K562 (cell line): ENCODE data around the gene SUPT5H. TPM values are rescaled to one million over a fixed set of nuclear protein-coding genes. Genes with fewer than 3 reads are reported as not detected.

Source experiments
- BHLHE40 ChIP-seq: IDR thresholded peaks from 2 replicates; pipeline ENCODE4 v1.6.1; 2011; ENCODE audit warnings: low read length, improper control_type of control experiment
- CREM ChIP-seq: IDR thresholded peaks from 2 replicates; pipeline ENCODE4 v1.6.1; 2014; ENCODE audit warnings: antibody characterized with exemption, low read depth
- EWSR1 ChIP-seq: fragments of 450-650 bp; IDR thresholded peaks from 2 replicates; pipeline ENCODE4 v1.6.1; 2018; ENCODE audit warnings: borderline replicate concordance, mild to moderate bottlenecking, low read depth, moderate library complexity; ENCODE audit not compliant: partially characterized antibody
- FOXP1 ChIP-seq: sonication (generic); formaldehyde crosslinking; IDR thresholded peaks from 2 replicates; pipeline ENCODE4 v1.8.0; 2022; ENCODE audit warnings: mild to moderate bottlenecking, missing genetic modification reagents
- RCOR1 ChIP-seq, 2 experiments: IDR thresholded peaks; 2 replicates each; pipeline ENCODE4 v1.6.1; 2012; ENCODE audit warnings: low read depth in 2 of 2, low read length in 2 of 2, borderline replicate concordance in 1 of 2, improper control_type of control experiment in 1 of 2
- RFX1 ChIP-seq: fragments of 450-650 bp; IDR thresholded peaks from 2 replicates; pipeline ENCODE4 v1.6.1; 2016; ENCODE audit warnings: mild to moderate bottlenecking, moderate library complexity
- TBP ChIP-seq: optimal IDR thresholded peaks from 2 replicates; pipeline ENCODE3; 2011; ENCODE audit warnings: low read depth, low read length, improper control_type of control experiment
- TFAM ChIP-seq: fragments of 250-450 bp; sonication (Bioruptor Pico); conservative IDR thresholded peaks from 2 replicates; pipeline ENCODE4 v1.5.0; 2021; ENCODE audit warnings: mild to moderate bottlenecking, moderate library complexity
- TOE1 ChIP-seq, 2 experiments: fragments of 450-650 bp in 1 of 2; sonication (generic) in 1 of 2; formaldehyde crosslinking in 1 of 2; IDR thresholded peaks; 2 replicates each; pipeline versions ENCODE4 v1.7.1 to v1.8.0; 2016 to 2022; ENCODE audit warnings: borderline replicate concordance in 2 of 2, mild to moderate bottlenecking in 2 of 2, antibody characterized with exemption in 1 of 2, inconsistent platforms in 1 of 2, low read depth in 1 of 2, missing genetic modification reagents in 1 of 2, moderate library complexity in 1 of 2
- ZNF282 ChIP-seq: sonication (generic); formaldehyde crosslinking; IDR thresholded peaks from 2 replicates; pipeline ENCODE4 v1.8.1; 2023; ENCODE audit warnings: missing genetic modification reagents
- ZNF347 ChIP-seq: fragments of 450-650 bp; formaldehyde crosslinking; IDR thresholded peaks from 2 replicates; pipeline ENCODE4 v1.4.0; 2020; ENCODE audit warnings: low read depth, mild to moderate bottlenecking, moderate library complexity
- ZNF384 ChIP-seq: IDR thresholded peaks from 2 replicates; pipeline ENCODE4 v1.6.1; 2012; ENCODE audit warnings: low read depth, low read length, improper control_type of control experiment
- ZSCAN29 ChIP-seq: fragments of 450-650 bp; IDR thresholded peaks from 2 replicates; pipeline ENCODE4 v1.6.1; 2017
- polyA plus RNA-seq, 8 experiments: library from polyadenylated mRNA; depleted of rRNA in 4 of 8; stranded (reverse) in 5 of 8; unstranded in 3 of 8; fragments of >200 nt; fragmentation: Nextera tagmentation in 2 of 8; fragmentation: Illumina TruSeq in 1 of 8; extraction: Ambion mirVana in 2 of 8; extraction: Trizol in 1 of 8; gene quantifications; 2 replicates each; pipeline versions ENCODE4 v1.2.1 to v1.2.3, GENCODE V29; 2011 to 2014; ENCODE audit warnings: inconsistent platforms in 1 of 8, missing spikeins in 1 of 8
- total RNA-seq, 7 experiments: library from RNA; depleted of rRNA in 6 of 7; stranded (reverse); fragments of >200 nt in 6 of 7; fragmentation: Illumina TruSeq in 2 of 7; extraction: Trizol in 2 of 7; gene quantifications; 2 replicates each; pipeline versions ENCODE4 v1.2.1 to v1.2.3, GENCODE V29; 2011 to 2021; ENCODE audit warnings: low replicate concordance in 1 of 7
- TF ChIP-seq, protein P1 (sequence below): sonication (generic); formaldehyde crosslinking; IDR thresholded peaks from 2 replicates; pipeline ENCODE4 v1.8.0; 2022; ENCODE audit warnings: mild to moderate bottlenecking, low read depth, missing genetic modification reagents
- TF ChIP-seq, protein P2 (sequence below): sonication (generic); formaldehyde crosslinking; IDR thresholded peaks from 2 replicates; pipeline ENCODE4 v1.9.0; 2022; ENCODE audit warnings: mild to moderate bottlenecking, missing genetic modification reagents
- TF ChIP-seq, protein P3 (sequence below): fragments of 450-650 bp; IDR thresholded peaks from 2 replicates; pipeline ENCODE4 v1.6.1; 2018; ENCODE audit warnings: mild to moderate bottlenecking, low read depth; ENCODE audit not compliant: partially characterized antibody
- TF ChIP-seq, protein P4 (sequence below): sonication (generic); formaldehyde crosslinking; IDR thresholded peaks from 2 replicates; pipeline ENCODE4 v1.5.0; 2020; ENCODE audit warnings: missing genetic modification reagents

SUPT5H gene
- total and polyA plus RNA-seq, 9 of the 15 experiments (the other 6 are each of a cell fraction or from before 2014, with no cell fraction given) = 13.3 to 85.9 (median 35.9) TPM

DNA sequence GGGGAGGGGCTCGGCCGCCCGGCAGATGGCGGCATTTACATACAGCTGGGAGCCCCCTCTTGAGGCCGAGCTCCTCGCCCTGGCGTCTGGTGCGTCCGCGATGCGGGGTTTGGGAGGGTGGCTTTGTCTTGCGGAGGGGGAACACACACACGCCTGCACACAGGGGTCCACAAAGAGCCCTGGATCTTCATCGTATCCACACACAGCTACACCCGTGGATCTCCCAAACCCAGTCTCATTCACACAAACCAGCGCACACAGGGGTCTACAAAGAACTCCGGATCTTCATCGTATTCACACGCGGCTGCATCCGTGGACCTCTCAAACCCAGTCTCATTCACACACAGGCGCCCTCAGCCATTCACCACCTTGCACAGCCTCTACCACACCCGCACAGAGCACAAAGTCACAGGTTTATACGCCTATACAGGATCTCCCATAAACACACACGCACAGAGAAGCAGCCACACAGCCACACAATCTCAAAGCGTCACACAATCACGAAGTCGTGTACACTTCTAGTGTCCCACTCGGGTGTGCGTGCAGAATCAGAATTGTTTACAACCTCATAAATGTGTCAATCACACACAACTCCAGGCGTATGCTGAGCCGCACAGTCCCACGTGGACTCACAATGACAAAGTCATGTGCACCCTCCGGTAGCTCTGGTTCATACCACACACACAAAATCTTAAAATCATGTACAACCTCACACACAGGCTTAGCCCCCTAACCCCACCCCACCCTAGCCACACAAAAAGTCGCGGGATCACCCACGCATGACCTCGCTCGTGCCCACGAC, 52.8 kb downstream of the SUPT5H start (continued):
- TF ChIP-seq, protein P1, sequence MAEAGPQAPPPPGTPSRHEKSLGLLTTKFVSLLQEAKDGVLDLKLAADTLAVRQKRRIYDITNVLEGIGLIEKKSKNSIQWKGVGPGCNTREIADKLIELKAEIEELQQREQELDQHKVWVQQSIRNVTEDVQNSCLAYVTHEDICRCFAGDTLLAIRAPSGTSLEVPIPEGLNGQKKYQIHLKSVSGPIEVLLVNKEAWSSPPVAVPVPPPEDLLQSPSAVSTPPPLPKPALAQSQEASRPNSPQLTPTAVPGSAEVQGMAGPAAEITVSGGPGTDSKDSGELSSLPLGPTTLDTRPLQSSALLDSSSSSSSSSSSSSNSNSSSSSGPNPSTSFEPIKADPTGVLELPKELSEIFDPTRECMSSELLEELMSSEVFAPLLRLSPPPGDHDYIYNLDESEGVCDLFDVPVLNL = no peak
- TF ChIP-seq, protein P2, sequence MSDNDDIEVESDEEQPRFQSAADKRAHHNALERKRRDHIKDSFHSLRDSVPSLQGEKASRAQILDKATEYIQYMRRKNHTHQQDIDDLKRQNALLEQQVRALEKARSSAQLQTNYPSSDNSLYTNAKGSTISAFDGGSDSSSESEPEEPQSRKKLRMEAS (CRISPR knock-in tag) = peak; percentile 73
- TF ChIP-seq RFX1 = no peak
- 0 out of 4 replicates have a peak, but pooled peaks of 1 of the 2 experiments have one; percentile 45 for TF ChIP-seq RCOR1 (IDR thresholded peaks at IDR 0.05; ENCODE audit: borderline replicate concordance in 1 of 2, low read depth in 2 of 2, low read length in 2 of 2)
- peak; percentile 25 for TF ChIP-seq TBP
- no peak for TF ChIP-seq ZNF282 (CRISPR knock-in tag)
- TF ChIP-seq TFAM = no peak
- 0 out of 2 replicates have a peak, but pooled peaks have one; percentile 8 for TF ChIP-seq CREM
- TF ChIP-seq BHLHE40 = peak; percentile 25; the same call in 1 of the 2 replicates
- TF ChIP-seq TOE1 (IDR thresholded peaks at IDR 0.05; ENCODE audit: borderline replicate concordance) = 0 out of 2 replicates have a peak, but pooled peaks have one; percentile 19
- TF ChIP-seq TOE1 (CRISPR knock-in tag; IDR thresholded peaks at IDR 0.05; ENCODE audit: borderline replicate concordance, low read depth) = no peak
- TF ChIP-seq FOXP1 (CRISPR knock-in tag) = no peak
- TF ChIP-seq, protein P3, sequence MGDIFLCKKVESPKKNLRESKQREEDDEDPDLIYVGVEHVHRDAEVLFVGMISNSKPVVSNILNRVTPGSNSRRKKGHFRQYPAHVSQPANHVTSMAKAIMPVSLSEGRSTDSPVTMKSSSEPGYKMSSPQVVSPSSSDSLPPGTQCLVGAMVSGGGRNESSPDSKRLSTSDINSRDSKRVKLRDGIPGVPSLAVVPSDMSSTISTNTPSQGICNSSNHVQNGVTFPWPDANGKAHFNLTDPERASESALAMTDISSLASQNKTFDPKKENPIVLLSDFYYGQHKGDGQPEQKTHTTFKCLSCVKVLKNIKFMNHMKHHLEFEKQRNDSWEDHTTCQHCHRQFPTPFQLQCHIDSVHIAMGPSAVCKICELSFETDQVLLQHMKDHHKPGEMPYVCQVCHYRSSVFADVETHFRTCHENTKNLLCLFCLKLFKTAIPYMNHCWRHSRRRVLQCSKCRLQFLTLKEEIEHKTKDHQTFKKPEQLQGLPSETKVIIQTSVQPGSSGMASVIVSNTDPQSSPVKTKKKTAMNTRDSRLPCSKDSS = no peak
- no peak for TF ChIP-seq ZNF384
- TF ChIP-seq ZNF347 = no peak
- no peak for TF ChIP-seq EWSR1
- peak; percentile 25; the same call in 1 of the 2 replicates for TF ChIP-seq ZSCAN29
- TF ChIP-seq, protein P4, sequence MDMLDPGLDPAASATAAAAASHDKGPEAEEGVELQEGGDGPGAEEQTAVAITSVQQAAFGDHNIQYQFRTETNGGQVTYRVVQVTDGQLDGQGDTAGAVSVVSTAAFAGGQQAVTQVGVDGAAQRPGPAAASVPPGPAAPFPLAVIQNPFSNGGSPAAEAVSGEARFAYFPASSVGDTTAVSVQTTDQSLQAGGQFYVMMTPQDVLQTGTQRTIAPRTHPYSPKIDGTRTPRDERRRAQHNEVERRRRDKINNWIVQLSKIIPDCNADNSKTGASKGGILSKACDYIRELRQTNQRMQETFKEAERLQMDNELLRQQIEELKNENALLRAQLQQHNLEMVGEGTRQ (CRISPR knock-in tag) = 0 out of 2 replicates have a peak, but pooled peaks have one; percentile 26
